HCT116 (cell line): ENCODE measurements around the gene SPHKAP. TPM values are rescaled to one million over a fixed set of nuclear protein-coding genes. Genes with fewer than 3 reads are reported as not detected.

Source experiments
- ATAC-seq: fragments of 200-7000 bp; cut with Tn5 transposase; 2 replicates; pipeline ENCODE4 v1.9.1; 2020; ENCODE audit warnings: mild to moderate bottlenecking, moderate library complexity
- BruUV-seq: library from RNA; stranded (reverse); fragments of 400-500 nt; replicated peaks from 2 replicates; lab custom pipeline; 2021; lab: Mats Ljungman, UMichigan
- CTCF ChIA-PET: fragments of 300-600 bp; sonication (Branson Sonifier 250); formaldehyde crosslinking; loops from one replicate; lab custom pipeline; 2021; ENCODE audit warnings: antibody characterized with exemption; lab: Charles Lee
- POLR2A ChIA-PET: fragments of 300-600, 350-600 bp; sonication (Branson Sonifier 250); formaldehyde crosslinking; loops from one replicate; lab custom pipeline; 2021; ENCODE audit warnings: antibody characterized with exemption; lab: Charles Lee
- RAD21 ChIA-PET, 2 experiments: fragments of 300-600 bp; sonication (Branson Sonifier 250); formaldehyde crosslinking; loops; one replicate each; lab custom pipeline; 2023; ENCODE audit warnings: low total read pairs in 2 of 2; ENCODE audit not compliant: uncharacterized antibody in 2 of 2, unreplicated experiment in 2 of 2, low non-redundant PET in 1 of 2; lab: Charles Lee
- DNase-seq: peaks from one replicate; pipeline ENCODE4 v3.0.0-alpha.2; 2010; ENCODE audit warnings: low read depth, low spot score
- H2AFZ ChIP-seq: fragments of 200-600 bp; shearing (Covaris generic), sonication (generic); 2 replicates; pipeline ENCODE4 v1.6.1; 2017; ENCODE audit warnings: low read depth, mixed run types, mixed read lengths, antibody characterized with exemption, low read length; ENCODE audit not compliant: poor library complexity, severe bottlenecking
- H3K27ac ChIP-seq: 2 replicates; pipeline ENCODE4 v1.5.1; 2012; ENCODE audit warnings: low read depth, low read length
- H3K27me3 ChIP-seq: fragments of 200-600 bp; sonication (generic); 2 replicates; pipeline ENCODE4 v1.6.1; 2016; ENCODE audit warnings: mixed run types, low read length, mixed read lengths; ENCODE audit not compliant: insufficient read depth
- H3K36me3 ChIP-seq, 2 experiments: fragments of 200-500 bp in 1 of 2; fragments of 200-600 bp in 1 of 2; sonication (Bioruptor generic) in 1 of 2; sonication (generic) in 1 of 2; 2 replicates each; pipeline versions ENCODE4 v1.5.1 to v1.6.1; 2014 to 2016; ENCODE audit warnings: low read length in 2 of 2, inconsistent platforms in 1 of 2, mixed read lengths in 1 of 2, mixed run types in 1 of 2; ENCODE audit not compliant: insufficient read depth in 2 of 2, control insufficient read depth in 1 of 2
- H3K4me1 ChIP-seq, 2 experiments: fragments of 200-600 bp in 1 of 2; sonication (generic) in 1 of 2; 2 replicates each; pipeline versions ENCODE4 v1.5.1 to v1.6.1; 2012 to 2017; ENCODE audit warnings: low read length in 2 of 2, inconsistent platforms in 1 of 2, mild to moderate bottlenecking in 1 of 2, mixed read lengths in 1 of 2, mixed run types in 1 of 2, moderate library complexity in 1 of 2; ENCODE audit not compliant: insufficient read depth in 2 of 2, control insufficient read depth in 1 of 2
- H3K4me2 ChIP-seq: fragments of 200-600 bp; sonication (generic); 2 replicates; pipeline ENCODE4 v1.6.1; 2017; ENCODE audit warnings: mixed run types, low read length, mixed read lengths
- H3K4me3 ChIP-seq, 2 experiments: fragments of 200-600 bp in 1 of 2; sonication (generic) in 1 of 2; replicated peaks in 1 of 2; 2 replicates each; pipeline ENCODE4 v1.5.1; 2011 to 2016; ENCODE audit warnings: low read length in 2 of 2, control low read depth in 1 of 2, low read depth in 1 of 2, mild to moderate bottlenecking in 1 of 2, mixed read lengths in 1 of 2, mixed run types in 1 of 2
- H3K79me2 ChIP-seq: fragments of 200-600 bp; sonication (generic); 2 replicates; pipeline ENCODE4 v1.6.1; 2017; ENCODE audit warnings: mild to moderate bottlenecking, mixed run types, low read length, moderate library complexity, mixed read lengths; ENCODE audit not compliant: insufficient read depth
- H3K9ac ChIP-seq: fragments of 200-600 bp; sonication (generic); 2 replicates; pipeline ENCODE4 v1.6.1; 2016; ENCODE audit warnings: low read length, mixed read lengths
- H3K9me2 ChIP-seq: fragments of 200-600 bp; sonication (generic), shearing (Covaris generic); 2 replicates; pipeline ENCODE4 v1.6.1; 2017; ENCODE audit warnings: mixed run types, mild to moderate bottlenecking, moderate library complexity; ENCODE audit not compliant: insufficient read depth
- H3K9me3 ChIP-seq, 2 experiments: fragments of 200-500 bp in 1 of 2; fragments of 200-600 bp in 1 of 2; sonication (Bioruptor generic) in 1 of 2; sonication (generic) in 1 of 2; 2 replicates each; pipeline ENCODE4 v1.6.1; 2014 to 2017; ENCODE audit warnings: low read length in 2 of 2, mixed read lengths in 2 of 2, inconsistent platforms in 1 of 2, low read depth in 1 of 2, mild to moderate bottlenecking in 1 of 2, mixed run types in 1 of 2, moderate library complexity in 1 of 2; ENCODE audit not compliant: control insufficient read depth in 1 of 2, insufficient read depth in 1 of 2
- H4K20me1 ChIP-seq: fragments of 200-600 bp; sonication (generic), shearing (Covaris generic); 2 replicates; pipeline ENCODE4 v1.6.1; 2017; ENCODE audit warnings: mixed run types, mild to moderate bottlenecking, moderate library complexity; ENCODE audit not compliant: insufficient read depth
- CBX3 ChIP-seq: IDR thresholded peaks from 2 replicates; pipeline ENCODE4 v1.6.1; 2012; ENCODE audit warnings: low read depth
- CTCF ChIP-seq, 3 experiments: fragments of 200-600 bp in 1 of 3; sonication (generic) in 1 of 3; IDR thresholded peaks in 2 of 3; conservative IDR thresholded peaks in 1 of 3; 2 replicates each; pipeline ENCODE4 v1.5.1; 2012 to 2017; ENCODE audit warnings: low read depth in 2 of 3, low read length in 2 of 3, antibody characterized with exemption in 1 of 3, borderline replicate concordance in 1 of 3, control low read depth in 1 of 3, mild to moderate bottlenecking in 1 of 3, mixed read lengths in 1 of 3, mixed run types in 1 of 3, moderate library complexity in 1 of 3; ENCODE audit not compliant: insufficient read depth in 1 of 3
- EGR1 ChIP-seq: IDR thresholded peaks from 2 replicates; pipeline ENCODE4 v1.6.1; 2012; ENCODE audit warnings: low read depth
- ELF1 ChIP-seq: IDR thresholded peaks from 2 replicates; pipeline ENCODE4 v1.6.1; 2012; ENCODE audit warnings: low read depth, borderline replicate concordance
- EZH2 ChIP-seq: fragments of 200-600 bp; sonication (generic); IDR thresholded peaks from 2 replicates; pipeline ENCODE4 v1.6.1; 2017; ENCODE audit warnings: antibody characterized with exemption, mixed run types
- EZH2phosphoT487 ChIP-seq: fragments of 200-600 bp; IDR thresholded peaks from 2 replicates; pipeline ENCODE4 v1.6.1; 2018; ENCODE audit warnings: antibody characterized with exemption, borderline replicate concordance
- FOSL1 ChIP-seq: IDR thresholded peaks from 2 replicates; pipeline ENCODE4 v1.6.1; 2012; ENCODE audit warnings: low read depth
- MAX ChIP-seq: IDR thresholded peaks from 2 replicates; pipeline ENCODE4 v1.6.1; 2012
- POLR2A ChIP-seq: IDR thresholded peaks from 2 replicates; pipeline ENCODE4 v1.7.0; 2011; ENCODE audit warnings: borderline replicate concordance; ENCODE audit not compliant: insufficient read depth, insufficient read length; ENCODE audit errors: extremely low read depth
- POLR2AphosphoS5 ChIP-seq: IDR thresholded peaks from 2 replicates; pipeline ENCODE4 v1.6.1; 2011; ENCODE audit warnings: mild to moderate bottlenecking, low read depth, low read length, moderate library complexity
- RAD21 ChIP-seq: IDR thresholded peaks from 2 replicates; pipeline ENCODE4 v1.6.1; 2012; ENCODE audit warnings: low read depth, mild to moderate bottlenecking
- REST ChIP-seq: IDR thresholded peaks from 2 replicates; pipeline ENCODE4 v1.6.1; 2012; ENCODE audit warnings: low read depth
- SIN3A ChIP-seq: IDR thresholded peaks from 2 replicates; pipeline ENCODE4 v1.6.1; 2012; ENCODE audit warnings: low read depth
- SRF ChIP-seq: IDR thresholded peaks from 2 replicates; pipeline ENCODE4 v1.6.1; 2012; ENCODE audit warnings: low read depth
- TCF7L2 ChIP-seq: IDR thresholded peaks from 2 replicates; pipeline ENCODE4 v1.7.0; 2011; ENCODE audit warnings: borderline replicate concordance, inconsistent platforms; ENCODE audit not compliant: insufficient read depth, insufficient read length; ENCODE audit errors: extremely low read depth
- ZBTB33 ChIP-seq: IDR thresholded peaks from 2 replicates; pipeline ENCODE4 v1.6.1; 2011; ENCODE audit warnings: mild to moderate bottlenecking, low read length, moderate library complexity; ENCODE audit not compliant: insufficient replicate concordance; ENCODE audit errors: extremely low read depth
- ZFX ChIP-seq: fragments of 450-650 bp; IDR thresholded peaks from 2 replicates; pipeline ENCODE4 v1.6.1; 2017
- ZNF274 ChIP-seq: fragments of 200-500 bp; sonication (Bioruptor generic); IDR thresholded peaks from 2 replicates; pipeline ENCODE4 v1.6.1; 2014; ENCODE audit warnings: mild to moderate bottlenecking, low read depth, low read length, inconsistent platforms
- intact Hi-C: fragments of 100-400 bp; cut with micrococcal nuclease; formaldehyde crosslinking; loops from 2 replicates; pipeline ENCODE4 v1.10.0; 2022
- total RNA-seq: library from RNA; stranded (reverse); gene quantifications from one replicate; pipeline ENCODE4 v1.2.1, GENCODE V29; 2021; ENCODE audit not compliant: unreplicated experiment

Gene SPHKAP
- total RNA-seq, 1 experiment from 2014 or later: not detected

- intact Hi-C loops: no loop called here
- POLR2A ChIA-PET: no interaction called here
- H3K9me2 ChIP-seq: no peaks in the 10 kb centered on the region
- no peak overlapping the region for H3K9ac ChIP-seq
- CTCF ChIA-PET: no interaction called here
- RAD21 ChIA-PET: no interaction called here
- H3K27me3 ChIP-seq: no peaks in the 10 kb centered on the region
- ATAC-seq: no peak
- no peak overlapping the region for H2AFZ ChIP-seq
- no TSS peak for BruUV-seq
- no peaks in the 10 kb centered on the region for H3K79me2 ChIP-seq
- no peak overlapping the region for H3K27ac ChIP-seq
- no peaks in the 10 kb centered on the region for H3K36me3 ChIP-seq
- no peak overlapping the region for H3K4me3 ChIP-seq
- H4K20me1 ChIP-seq: no peaks in the 10 kb centered on the region
- TF ChIP-seq TCF7L2 (no peak), POLR2AphosphoS5 (no peak), EGR1 (no peak), SRF (no peak), CBX3 (no peak), RAD21 (no peak), ZNF274 (no peak), EZH2 (no peak), ZBTB33 (no peak), POLR2A (no peak), EZH2phosphoT487 (no peak), REST (no peak), MAX (no peak), ELF1 (no peak), SIN3A (no peak), ZFX (no peak), CTCF (IDR thresholded peaks at IDR 0.05 in 2 of 3, conservative IDR thresholded peaks at IDR 0.05 in 1 of 3; ENCODE audit: borderline replicate concordance in 1 of 3, insufficient read depth in 1 of 3, low read depth in 2 of 3, low read length in 2 of 3) (no peak), FOSL1 (no peak)
- TF ChIP-seq, all 23 proteins: peak for 0
- no peak overlapping the region for H3K4me2 ChIP-seq
- no peaks in the 10 kb centered on the region for H3K9me3 ChIP-seq
- no peaks in the 10 kb centered on the region for H3K4me1 ChIP-seq
- no peak for DNase-seq
These were observed 102.3 kb downstream of the SPHKAP start for GRCh38 chr2:228079194-228079593.
